Mesenchymal stem cell (in vitro differentiated cells and primary cell): ENCODE measurements around the gene CORO2B.

Experiments
- DNase-seq: peaks from one replicate; pipeline ENCODE4 v3.0.0-alpha.2; 2013
- H2AFZ ChIP-seq: one replicate; pipeline ENCODE4 v1.6.1; 2013; ENCODE audit warnings: low read depth, mild to moderate bottlenecking, control low read depth, inconsistent platforms, low read length, moderate library complexity
- H2AK5ac ChIP-seq: 2 replicates; pipeline ENCODE4 v1.6.1; 2013; ENCODE audit warnings: low read length, moderate library complexity, mild to moderate bottlenecking, inconsistent platforms; ENCODE audit not compliant: severe bottlenecking
- H2BK120ac ChIP-seq: one replicate; pipeline ENCODE4 v1.6.1; 2013; ENCODE audit warnings: low read depth, mild to moderate bottlenecking, inconsistent platforms, low read length, moderate library complexity
- H2BK12ac ChIP-seq, 2 experiments: one replicate each; pipeline ENCODE4 v1.6.1; 2013; ENCODE audit warnings: inconsistent platforms in 2 of 2, low read length in 2 of 2, mild to moderate bottlenecking in 2 of 2, moderate library complexity in 2 of 2, control low read depth in 1 of 2
- H2BK15ac ChIP-seq: one replicate; pipeline ENCODE4 v1.6.1; 2013; ENCODE audit warnings: mild to moderate bottlenecking, low read depth, inconsistent platforms; ENCODE audit not compliant: poor library complexity, severe bottlenecking
- H2BK5ac ChIP-seq: 2 replicates; pipeline ENCODE4 v1.6.1; 2013; ENCODE audit warnings: low read depth, mild to moderate bottlenecking, low read length, control low read depth, inconsistent platforms; ENCODE audit not compliant: poor library complexity, severe bottlenecking
- H3K14ac ChIP-seq, 2 experiments: one replicate each; pipeline ENCODE4 v1.6.1; 2013; ENCODE audit warnings: inconsistent platforms in 2 of 2, low read length in 2 of 2, control low read depth in 1 of 2, mild to moderate bottlenecking in 1 of 2, moderate library complexity in 1 of 2
- H3K18ac ChIP-seq, 2 experiments: one replicate each; pipeline ENCODE4 v1.6.1; 2013; ENCODE audit warnings: inconsistent platforms in 2 of 2, low read length in 2 of 2, control low read depth in 1 of 2, low read depth in 1 of 2, mild to moderate bottlenecking in 1 of 2
- H3K23ac ChIP-seq, 2 experiments: one replicate each; pipeline ENCODE4 v1.6.1; 2013; ENCODE audit warnings: inconsistent platforms in 2 of 2, low read length in 2 of 2, mild to moderate bottlenecking in 2 of 2, moderate library complexity in 2 of 2, control low read depth in 1 of 2
- H3K27ac ChIP-seq: 2 replicates; pipeline ENCODE4 v1.5.1; 2013; ENCODE audit warnings: mild to moderate bottlenecking, moderate library complexity, low read length, control low read depth, inconsistent platforms; ENCODE audit not compliant: poor library complexity, severe bottlenecking
- H3K27me3 ChIP-seq, 2 experiments: 2 replicates each; pipeline versions ENCODE4 v1.6.1 to v1.7.0; 2013; ENCODE audit warnings: low read length in 2 of 2, mild to moderate bottlenecking in 2 of 2, moderate library complexity in 2 of 2, control low read depth in 1 of 2, inconsistent platforms in 1 of 2; ENCODE audit not compliant: control insufficient read depth in 1 of 2, insufficient read depth in 1 of 2
- H3K36me3 ChIP-seq, 2 experiments: 2 replicates each; pipeline versions ENCODE4 v1.6.1 to v1.7.0; 2013; ENCODE audit warnings: low read length in 2 of 2, control low read depth in 1 of 2, inconsistent platforms in 1 of 2, low read depth in 1 of 2, mild to moderate bottlenecking in 1 of 2; ENCODE audit not compliant: insufficient read depth in 2 of 2, control insufficient read depth in 1 of 2
- H3K4ac ChIP-seq, 2 experiments: one replicate each; pipeline ENCODE4 v1.6.1; 2013; ENCODE audit warnings: inconsistent platforms in 2 of 2, low read length in 2 of 2, mild to moderate bottlenecking in 2 of 2, moderate library complexity in 2 of 2, control low read depth in 1 of 2, low read depth in 1 of 2
- H3K4me1 ChIP-seq: 2 replicates; pipeline ENCODE4 v1.6.1; 2013; ENCODE audit warnings: low read depth, low read length, control low read depth; ENCODE audit not compliant: control insufficient read depth, insufficient read depth
- H3K4me2 ChIP-seq: 2 replicates; pipeline ENCODE4 v1.6.1; 2013; ENCODE audit warnings: low read length, mild to moderate bottlenecking, inconsistent platforms; ENCODE audit not compliant: poor library complexity, severe bottlenecking
- H3K4me3 ChIP-seq, 2 experiments: 2 replicates each; pipeline versions ENCODE4 v1.5.1 to v1.7.0; 2013; ENCODE audit warnings: low read length in 2 of 2, mild to moderate bottlenecking in 2 of 2, control low read depth in 1 of 2, low read depth in 1 of 2; ENCODE audit not compliant: insufficient read depth in 1 of 2
- H3K79me1 ChIP-seq: replicated peaks from 2 replicates; pipeline ENCODE4 v1.6.1; 2013; ENCODE audit warnings: mild to moderate bottlenecking, control low read depth, low read length, inconsistent platforms; ENCODE audit not compliant: poor library complexity, severe bottlenecking
- H3K9ac ChIP-seq: 2 replicates; pipeline ENCODE4 v1.7.0; 2013; ENCODE audit warnings: mild to moderate bottlenecking, low read length, moderate library complexity
- H3K9me3 ChIP-seq: 2 replicates; pipeline ENCODE4 v1.7.0; 2013; ENCODE audit warnings: mild to moderate bottlenecking, low read length; ENCODE audit not compliant: control insufficient read depth
- H4K8ac ChIP-seq: one replicate; pipeline ENCODE4 v1.6.1; 2013; ENCODE audit warnings: inconsistent platforms, mild to moderate bottlenecking, low read length, moderate library complexity
- H4K91ac ChIP-seq: one replicate; pipeline ENCODE4 v1.6.1; 2013; ENCODE audit warnings: mild to moderate bottlenecking, low read length, inconsistent platforms
- WGBS: methylation state at CpG from one replicate; pipeline ENCODE4 v1.1.7; 2013; ENCODE audit warnings: mixed read lengths; 5-methylcytosine and 5-hydroxymethylcytosine counted together

Gene CORO2B

DNA sequence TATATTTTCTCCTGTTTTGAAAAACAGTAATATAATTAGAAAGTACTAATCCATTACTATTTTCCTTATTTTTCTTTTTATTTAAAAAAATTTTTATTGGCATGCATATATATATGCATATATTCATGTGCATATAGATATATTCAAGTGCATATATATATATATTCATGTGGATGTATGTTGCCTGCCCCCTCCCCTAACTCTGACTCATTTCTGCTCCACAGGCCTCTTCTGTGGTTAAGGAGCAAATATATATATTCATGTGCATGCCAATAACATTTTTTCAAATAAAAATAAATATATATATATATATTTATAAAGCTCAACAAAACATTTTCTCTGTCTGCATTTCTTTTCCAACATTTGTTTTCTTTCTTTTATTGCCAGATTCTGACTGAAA lies 13.6 kb upstream of the CORO2B start:
- H3K4me1 ChIP-seq: peaks cover 6% of the 10 kb centered on the region
- no peak overlapping the region for H2BK12ac ChIP-seq
- H2BK15ac ChIP-seq: no peak overlapping the region
- H4K8ac ChIP-seq: no peak overlapping the region
- H3K9ac ChIP-seq: no peak overlapping the region
- no peak overlapping the region for H2AFZ ChIP-seq
- H3K9me3 ChIP-seq: no peaks in the 10 kb centered on the region
- H3K36me3 ChIP-seq: no peaks in the 10 kb centered on the region
- H3K23ac ChIP-seq: no peak overlapping the region
- H3K14ac ChIP-seq: no peak overlapping the region
- no peak overlapping the region for H3K27ac ChIP-seq
- DNase-seq: no peak
- no peak overlapping the region for H4K91ac ChIP-seq
- peaks cover 0 to 4% of the 10 kb centered on the region in 2 experiments for H3K27me3 ChIP-seq
- H3K4me3 ChIP-seq: no peak overlapping the region
- H2BK120ac ChIP-seq: no peak overlapping the region
- H2AK5ac ChIP-seq: no peak overlapping the region
- no peak overlapping the region for H3K18ac ChIP-seq
- H2BK5ac ChIP-seq: no peak overlapping the region
- H3K79me1 ChIP-seq: no peaks in the 10 kb centered on the region
- H3K4me2 ChIP-seq: no peak overlapping the region
- no peak overlapping the region for H3K4ac ChIP-seq

DNA sequence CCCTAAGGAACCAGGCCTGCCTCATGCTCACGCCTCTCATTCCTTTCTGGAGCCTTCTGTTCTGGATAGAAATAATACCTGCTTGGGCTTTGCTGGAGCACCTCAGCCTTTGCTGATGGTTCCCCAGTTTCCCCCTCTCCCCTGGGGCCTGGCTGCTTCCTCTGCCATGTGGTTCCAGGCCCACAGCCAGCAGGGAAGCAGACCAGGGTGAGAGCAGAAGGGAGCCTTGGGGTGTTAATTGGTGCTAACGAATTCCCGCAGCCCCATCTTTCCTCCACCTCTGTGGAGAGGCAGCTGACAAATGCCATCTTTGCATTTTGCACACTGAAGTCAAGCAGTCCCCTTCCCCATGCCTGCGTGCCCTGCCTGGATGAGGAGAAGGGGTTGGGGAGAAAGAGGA lies 13.1 kb upstream of the CORO2B start:
- no peaks in the 10 kb centered on the region for H3K9me3 ChIP-seq
- no peak overlapping the region for H3K4me3 ChIP-seq
- peak overlapping the region in 1 of 2 experiments; percentile 30 for H2BK12ac ChIP-seq
- peaks cover 0 to 4% of the 10 kb centered on the region in 2 experiments for H3K27me3 ChIP-seq
- H3K4ac ChIP-seq: no peak overlapping the region
- H3K23ac ChIP-seq: no peak overlapping the region
- no peak overlapping the region for H4K8ac ChIP-seq
- H3K36me3 ChIP-seq: no peaks in the 10 kb centered on the region
- H3K27ac ChIP-seq: no peak overlapping the region
- no peaks in the 10 kb centered on the region for H3K79me1 ChIP-seq
- H2BK15ac ChIP-seq: no peak overlapping the region
- H3K18ac ChIP-seq: no peak overlapping the region
- no peak overlapping the region for H2AK5ac ChIP-seq
- H2AFZ ChIP-seq: no peak overlapping the region
- H3K14ac ChIP-seq: no peak overlapping the region
- H3K9ac ChIP-seq: no peak overlapping the region
- no peak overlapping the region for H2BK5ac ChIP-seq
- H3K4me2 ChIP-seq: no peak overlapping the region
- no peak overlapping the region for H4K91ac ChIP-seq
- DNase-seq: no peak
- WGBS: 87% methylated on average over 1 of the region's 4 CpGs
- H3K4me1 ChIP-seq: peaks cover 3% of the 10 kb centered on the region
- no peak overlapping the region for H2BK120ac ChIP-seq

DNA sequence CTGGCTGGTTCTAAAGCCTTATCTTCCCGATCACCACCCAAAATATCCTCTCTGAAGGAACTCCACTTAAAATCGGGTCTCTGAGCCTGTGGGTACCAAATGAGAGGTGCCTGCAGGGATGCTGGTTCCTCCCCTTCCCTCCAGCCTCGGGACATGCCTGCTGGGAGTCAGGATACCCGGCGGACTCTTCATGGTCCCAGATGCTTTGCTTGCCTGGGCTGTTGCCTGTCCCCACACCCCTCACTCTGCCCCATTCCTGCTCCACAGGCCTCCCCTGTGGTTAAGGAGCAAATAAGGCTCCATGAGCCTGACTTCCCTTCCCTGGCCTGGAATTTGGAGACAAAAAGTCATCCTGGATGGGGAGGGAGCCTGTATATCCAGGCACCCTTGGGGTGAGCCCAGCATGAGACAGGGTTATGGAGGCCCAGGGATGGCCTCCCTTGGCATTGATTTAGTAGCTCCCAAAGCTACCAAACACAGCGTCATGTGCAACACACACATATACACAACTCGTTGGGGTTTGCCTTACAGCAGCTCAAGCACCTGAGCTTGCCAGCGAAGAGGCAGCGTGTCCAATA lies 12.3 kb upstream of the CORO2B start:
- Histone ChIP-seq H3K4ac (no peak overlapping the region), H3K4me2 (no peak overlapping the region), H3K4me1 (peaks cover 3% of the 10 kb centered on the region), H3K27ac (no peak overlapping the region), H3K14ac (no peak overlapping the region), H3K36me3 (no peaks in the 10 kb centered on the region), H2BK5ac (no peak overlapping the region), H3K4me3 (no peak overlapping the region), H2BK12ac (no peak overlapping the region), H2AFZ (no peak overlapping the region), H3K79me1 (no peaks in the 10 kb centered on the region), H3K23ac (no peak overlapping the region), H3K18ac (no peak overlapping the region), H2AK5ac (no peak overlapping the region), H3K27me3 (peaks cover 0 to 4% of the 10 kb centered on the region in 2 experiments), H2BK15ac (no peak overlapping the region), H4K91ac (no peak overlapping the region), H3K9me3 (no peaks in the 10 kb centered on the region), H3K9ac (no peak overlapping the region), H2BK120ac (no peak overlapping the region), H4K8ac (no peak overlapping the region)
- no peak for DNase-seq
- 53% methylated on average over 9 of the region's 9 CpGs for WGBS

DNA sequence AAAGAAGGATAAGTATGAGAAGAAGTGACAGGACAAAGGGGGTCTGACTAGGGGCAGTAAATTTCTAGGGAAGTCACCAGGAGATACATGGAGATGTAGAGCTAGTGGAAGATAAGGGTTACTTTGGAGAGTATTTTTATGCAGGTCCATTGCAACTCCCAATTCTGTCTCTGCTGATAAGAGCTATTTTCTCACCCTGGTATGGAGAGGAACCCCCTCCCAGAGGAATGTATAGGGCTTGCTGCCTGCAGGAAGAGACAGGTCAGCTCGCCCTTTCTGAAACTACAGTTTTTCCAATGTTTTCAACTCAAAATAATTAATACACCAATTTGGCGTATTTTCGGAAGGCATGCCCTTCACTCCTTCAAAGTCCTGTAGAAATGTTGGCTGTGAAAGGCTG lies 11.4 kb upstream of the CORO2B start:
- 100% methylated on average over 2 of the region's 3 CpGs for WGBS
- Histone ChIP-seq H4K8ac (no peak overlapping the region), H4K91ac (no peak overlapping the region), H3K27me3 (peaks cover 0 to 11% of the 10 kb centered on the region in 2 experiments), H3K4ac (no peak overlapping the region), H2BK15ac (no peak overlapping the region), H2AFZ (no peak overlapping the region), H3K4me2 (no peak overlapping the region), H3K14ac (no peak overlapping the region), H2AK5ac (no peak overlapping the region), H2BK120ac (no peak overlapping the region), H2BK12ac (no peak overlapping the region), H3K9me3 (no peaks in the 10 kb centered on the region), H3K4me1 (peaks cover 3% of the 10 kb centered on the region), H3K27ac (no peak overlapping the region), H3K36me3 (no peaks in the 10 kb centered on the region), H3K4me3 (no peak overlapping the region), H3K23ac (no peak overlapping the region), H3K18ac (no peak overlapping the region), H2BK5ac (no peak overlapping the region), H3K9ac (no peak overlapping the region), H3K79me1 (no peaks in the 10 kb centered on the region)
- DNase-seq: no peak
